NCI-H526 treated with DMSO at 0.1 percent for 48 hours (cell line): ENCODE data around the gene NRXN2.
"Not testable (repeated sequence)": the region's sequence is repeated elsewhere in the genome, so short reads cannot be mapped to it uniquely, and the experiment has no call there.

Source experiments
- DNase-seq: peaks from one replicate; lab custom pipeline; 2025; lab: John Stamatoyannopoulos, UW

Gene NRXN2

GRCh38 chr11:64674774-64675173 lies 48.2 kb downstream of the NRXN2 start:
- DNase-seq = no peak

- no peak for DNase-seq
Measured at GRCh38 chr11:64673279-64673678, 49.7 kb downstream of the NRXN2 start.

GRCh38 chr11:64672875-64673274 lies 50.1 kb downstream of the NRXN2 start:
- no peak for DNase-seq

GRCh38 chr11:64670975-64671374 lies 52.0 kb downstream of the NRXN2 start:
- no peak for DNase-seq

- DNase-seq = no peak
Measured at GRCh38 chr11:64667154-64667745, 55.7 kb downstream of the NRXN2 start.

- DNase-seq = no peak
Measured at GRCh38 chr11:64665411-64665821, 57.6 kb downstream of the NRXN2 start.

GRCh38 chr11:64664236-64664870 lies 58.6 kb downstream of the NRXN2 start:
- not testable (repeated sequence) for DNase-seq

GRCh38 chr11:64663656-64664055 lies 59.3 kb downstream of the NRXN2 start:
- no peak for DNase-seq

- DNase-seq = no peak
Measured at GRCh38 chr11:64661614-64662013, 61.4 kb downstream of the NRXN2 start.

GRCh38 chr11:64661146-64661545 lies 61.9 kb downstream of the NRXN2 start:
- no peak for DNase-seq

GRCh38 chr11:64660706-64661105 lies 62.3 kb downstream of the NRXN2 start:
- DNase-seq = no peak

- DNase-seq = no peak
Measured at GRCh38 chr11:64660205-64660604, 62.8 kb downstream of the NRXN2 start.

GRCh38 chr11:64659417-64660144 lies 63.4 kb downstream of the NRXN2 start:
- no peak for DNase-seq

- DNase-seq = no peak
Measured at GRCh38 chr11:64658265-64658664, 64.7 kb downstream of the NRXN2 start.

GRCh38 chr11:64656862-64657261 lies 66.1 kb downstream of the NRXN2 start:
- DNase-seq = no peak

GRCh38 chr11:64655941-64656601 lies 66.9 kb downstream of the NRXN2 start:
- DNase-seq = no peak

GRCh38 chr11:64654958-64655541 lies 67.9 kb downstream of the NRXN2 start:
- DNase-seq = no peak

GRCh38 chr11:64654439-64654838 lies 68.6 kb downstream of the NRXN2 start:
- DNase-seq = no peak

GRCh38 chr11:64653388-64653973 lies 69.5 kb downstream of the NRXN2 start:
- no peak for DNase-seq

- DNase-seq = peak; percentile 18
Measured at GRCh38 chr11:64652586-64653387, 70.2 kb downstream of the NRXN2 start.

- DNase-seq = no peak
Measured at GRCh38 chr11:64650923-64651523, 72.0 kb downstream of the NRXN2 start.
